SIG-M5 treated with dmso at 0.1 percent for 504 hours (cell line): ENCODE data around the gene UBE2I.
A peak's percentile ranks its signal among the peaks of the same experiment; 100 is the strongest.

ENCODE experiments used
- DNase-seq: peaks from one replicate; lab custom pipeline; 2025; ENCODE audit not compliant: unreplicated experiment; lab: John Stamatoyannopoulos, UW

The UBE2I gene

DNA sequence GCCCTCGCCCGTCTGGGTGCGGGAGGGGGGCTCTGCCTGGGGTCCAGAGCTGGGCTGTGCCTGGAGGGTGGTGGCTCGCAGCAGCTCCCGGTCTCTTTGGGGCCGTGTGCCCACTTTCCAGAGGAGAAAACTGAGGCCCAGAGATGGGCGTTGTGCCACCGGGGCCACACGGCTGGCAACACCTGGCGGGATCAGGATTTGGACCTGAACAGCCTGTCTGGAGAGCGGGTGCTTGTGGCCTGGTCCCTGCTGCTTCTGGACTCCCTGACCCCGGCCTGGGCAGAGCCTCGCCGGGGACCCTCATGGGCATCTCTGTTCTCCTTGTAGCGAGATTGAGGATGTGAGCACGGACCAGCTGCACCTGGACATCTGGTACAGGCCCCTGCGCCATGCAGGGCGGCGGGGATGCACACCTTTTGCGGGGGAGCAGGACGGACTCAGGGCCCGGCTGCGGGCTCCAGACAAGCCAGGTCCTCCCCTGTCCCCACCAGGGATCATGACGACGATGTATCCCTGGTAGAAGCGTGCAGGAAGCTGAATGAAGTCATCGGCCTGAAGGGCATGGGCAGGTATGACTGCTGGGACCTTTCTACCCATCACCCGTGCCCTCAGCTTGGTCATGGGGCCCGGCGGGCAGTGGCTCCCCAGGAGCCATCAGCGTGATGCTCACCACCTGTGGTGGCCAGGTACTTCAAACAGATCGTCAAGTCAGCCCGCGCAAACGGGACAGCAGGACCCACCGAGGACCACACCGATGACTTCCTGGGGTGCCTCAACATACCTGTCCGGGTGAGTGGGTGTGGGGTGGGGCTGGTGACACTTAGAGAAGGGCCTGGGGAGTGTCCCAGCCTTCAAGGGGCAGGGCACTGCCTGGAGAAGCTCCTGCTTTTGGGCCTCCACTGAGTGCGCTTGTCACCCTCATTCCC, 32.3 kb downstream of the UBE2I start:
- no peak for DNase-seq

DNA sequence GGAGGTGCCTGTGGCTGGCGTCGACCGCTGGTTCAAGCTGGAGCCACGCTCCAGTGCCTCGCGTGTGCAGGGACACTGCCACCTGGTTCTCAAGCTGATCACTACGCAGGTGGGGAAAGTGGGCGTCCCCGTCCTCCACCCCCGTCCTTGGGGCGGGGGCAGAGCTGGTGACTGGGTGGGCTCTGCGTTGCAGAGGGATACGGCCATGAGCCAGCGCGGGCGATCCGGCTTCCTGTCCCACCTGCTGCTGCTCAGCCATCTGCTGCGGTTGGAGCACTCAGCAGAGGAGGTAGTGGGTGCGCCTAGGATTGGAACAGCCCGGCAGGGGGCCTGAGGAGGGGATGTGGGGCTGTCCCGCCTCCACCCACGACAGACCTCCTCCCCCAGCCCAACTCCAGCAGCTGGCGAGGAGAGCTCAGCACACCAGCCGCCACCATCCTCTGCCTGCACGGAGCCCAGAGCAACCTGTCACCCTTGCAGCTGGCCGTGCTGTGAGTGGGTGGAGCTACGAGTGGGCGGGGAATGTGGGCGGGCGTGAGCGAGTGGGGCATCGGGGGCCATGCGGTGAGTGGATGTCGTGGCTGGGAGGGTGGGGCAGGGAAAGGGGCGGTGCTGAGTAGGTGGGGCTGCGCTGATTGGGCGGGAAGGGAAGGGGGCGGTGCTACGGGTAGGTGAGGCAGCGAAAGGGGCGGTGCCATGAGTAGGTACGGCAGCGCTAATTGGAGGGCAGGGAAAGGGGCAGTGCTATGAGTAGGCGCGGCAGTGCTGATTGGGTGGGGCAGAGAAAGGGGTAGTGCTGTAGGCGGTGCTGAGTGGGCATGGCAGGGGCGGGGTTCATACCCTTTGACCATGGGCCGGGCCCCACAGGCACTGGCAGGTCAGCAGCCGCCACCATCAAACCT, 33.3 kb downstream of the UBE2I start:
- peak; percentile 97 for DNase-seq

DNA sequence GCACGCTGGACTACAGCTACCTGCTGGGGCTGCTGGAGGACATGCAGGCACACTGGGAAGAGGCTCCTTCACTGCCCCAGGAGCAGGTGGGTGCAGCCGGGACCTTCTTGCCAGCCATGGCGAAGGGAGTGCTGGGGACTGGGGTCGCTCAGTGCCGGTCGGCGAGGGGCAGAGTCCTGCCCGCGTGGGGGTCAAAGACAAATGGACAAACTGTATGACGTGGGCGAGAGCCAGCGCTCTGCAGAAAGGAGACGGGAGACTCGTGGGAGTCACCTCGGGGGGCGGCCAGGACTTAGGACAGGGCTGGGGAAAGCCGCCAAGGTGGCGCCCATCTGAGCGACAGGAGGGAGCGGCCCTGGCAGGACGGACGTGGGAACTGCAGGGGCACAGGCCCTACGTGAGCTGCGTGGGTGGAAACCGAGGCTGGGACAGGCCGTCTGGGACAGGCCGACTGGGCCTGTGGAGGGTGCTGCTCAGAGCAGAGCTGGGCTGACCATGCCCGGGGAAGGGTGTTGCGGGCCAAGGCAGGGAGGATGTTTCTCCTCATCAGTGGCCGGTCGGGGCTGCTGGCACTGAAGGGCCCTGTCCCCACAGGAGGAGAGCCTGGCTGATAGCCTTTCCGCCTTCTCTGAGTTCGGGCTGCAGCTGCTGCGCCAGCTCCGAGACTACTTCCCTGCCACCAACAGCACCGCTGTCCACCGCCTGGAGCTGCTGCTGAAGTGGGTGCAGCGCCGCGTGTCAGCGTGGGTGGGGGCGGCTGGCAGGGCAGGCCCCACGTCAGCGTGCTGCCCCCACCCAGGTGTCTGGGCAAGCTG, 34.2 kb downstream of the UBE2I start:
- no peak for DNase-seq

DNA sequence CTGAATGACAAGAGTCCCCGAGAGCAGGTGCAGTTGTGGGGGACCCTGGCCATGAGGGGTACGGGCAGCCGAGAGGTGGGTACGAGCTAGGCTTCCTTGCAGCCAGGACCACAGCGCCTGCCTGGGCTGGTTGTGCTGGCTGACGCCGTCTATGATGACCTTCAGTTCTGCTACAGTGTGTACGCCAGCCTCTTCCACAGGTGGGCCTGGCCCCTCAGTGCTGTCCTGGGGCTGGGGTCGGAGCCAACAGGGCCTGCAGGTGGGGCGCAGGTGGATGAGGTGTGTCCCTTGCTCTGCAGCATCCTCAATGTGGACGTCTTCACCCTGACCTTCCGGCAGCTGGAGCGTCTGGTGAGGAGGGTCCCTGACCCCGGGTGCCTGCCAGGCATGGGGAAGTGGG, 35.1 kb downstream of the UBE2I start:
- DNase-seq, result no peak

DNA sequence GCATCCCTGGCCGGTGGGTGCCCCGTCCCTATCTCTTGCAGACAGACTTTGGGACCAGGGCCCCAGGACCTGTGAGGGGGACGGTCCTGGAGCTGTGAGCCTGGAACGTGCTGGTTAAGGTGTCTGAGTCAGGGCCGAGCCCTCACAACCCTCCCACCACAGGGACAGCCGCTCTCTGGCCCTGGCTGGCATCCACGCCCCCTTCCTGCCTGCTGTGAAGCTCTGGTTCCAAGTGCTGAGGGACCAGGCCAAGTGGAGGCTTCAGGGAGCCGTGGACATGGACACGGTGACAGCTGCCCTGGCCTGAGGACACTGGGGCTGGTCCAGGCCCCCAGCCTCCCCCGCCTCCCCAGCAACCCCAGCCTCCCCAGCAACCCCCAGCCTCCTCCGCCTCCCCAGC, 35.7 kb downstream of the UBE2I start:
- no peak for DNase-seq

DNA sequence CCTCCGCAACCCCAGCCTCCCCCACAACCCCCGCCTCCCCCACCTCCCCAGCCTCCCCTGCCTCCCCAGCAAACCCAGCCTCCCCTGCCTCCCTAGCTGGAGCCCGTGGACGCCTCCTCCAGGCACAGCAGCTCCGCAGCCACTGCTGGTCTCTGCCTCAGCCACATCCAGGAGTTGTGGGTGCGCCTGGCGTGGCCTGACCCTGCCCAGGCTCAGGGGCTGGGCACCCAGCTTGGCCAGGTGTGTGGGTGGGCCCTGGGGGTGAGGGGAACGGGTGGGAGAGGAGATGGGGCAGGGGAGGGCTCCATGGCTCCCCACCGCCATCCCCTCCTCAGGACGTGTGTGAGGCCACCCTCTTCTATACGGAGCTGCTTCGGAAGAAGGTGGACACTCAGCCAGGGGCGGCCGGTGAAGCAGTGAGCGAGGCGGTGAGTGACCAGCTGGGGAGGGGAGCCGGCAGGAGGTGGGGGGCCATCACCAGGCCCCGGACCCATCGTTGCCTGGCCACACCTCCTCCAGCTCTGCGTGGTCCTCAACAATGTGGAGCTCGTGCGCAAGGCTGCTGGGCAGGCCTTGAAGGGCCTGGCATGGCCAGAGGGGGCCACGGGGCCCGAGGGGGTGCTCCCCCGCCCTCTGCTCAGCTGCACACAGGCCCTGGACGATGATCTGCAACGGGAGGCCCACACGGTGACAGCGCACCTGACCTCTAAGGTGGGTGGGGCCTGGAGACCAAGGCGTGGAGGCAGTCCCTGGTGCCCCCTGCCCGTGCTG, 36.4 kb downstream of the UBE2I start:
- no peak for DNase-seq

DNA sequence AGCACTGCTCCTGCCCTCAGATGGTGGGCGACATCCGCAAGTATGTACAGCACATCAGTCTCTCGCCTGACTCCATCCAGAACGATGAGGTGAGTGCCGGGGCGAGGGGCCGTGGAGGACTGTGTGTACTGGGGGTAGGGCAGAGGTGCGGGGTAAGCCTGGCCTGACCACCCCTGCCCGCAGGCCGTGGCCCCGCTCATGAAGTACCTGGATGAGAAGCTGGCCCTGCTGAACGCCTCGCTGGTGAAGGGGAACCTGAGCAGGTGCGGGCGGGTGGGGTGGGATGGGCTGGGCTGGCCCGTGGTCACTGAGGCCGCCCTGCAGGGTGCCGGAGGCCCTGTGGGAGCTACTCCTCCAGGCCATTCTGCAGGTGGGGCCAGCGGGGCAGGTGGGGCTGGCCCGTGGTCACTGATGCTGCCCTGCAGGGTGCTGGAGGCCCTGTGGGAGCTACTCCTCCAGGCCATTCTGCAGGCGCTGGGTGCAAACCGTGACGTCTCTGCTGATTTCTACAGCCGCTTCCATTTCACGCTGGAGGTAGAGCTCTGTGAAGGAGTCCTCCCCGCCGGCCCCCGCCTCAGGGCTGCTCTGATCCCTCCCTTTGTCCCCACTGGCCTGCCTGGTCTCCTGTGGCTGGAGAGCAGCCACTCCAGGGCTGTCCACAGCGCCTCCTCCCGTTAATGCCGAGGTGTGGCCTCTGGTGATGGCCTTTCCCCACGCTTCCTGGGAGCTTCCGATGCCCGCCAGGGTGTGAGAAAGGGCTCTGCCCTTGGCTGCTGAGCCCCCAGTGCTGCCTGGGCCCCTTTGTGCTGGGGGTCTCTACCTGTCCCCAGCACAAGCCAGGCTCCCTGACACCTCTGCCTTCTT, 37.2 kb downstream of the UBE2I start:
- no peak for DNase-seq

DNA sequence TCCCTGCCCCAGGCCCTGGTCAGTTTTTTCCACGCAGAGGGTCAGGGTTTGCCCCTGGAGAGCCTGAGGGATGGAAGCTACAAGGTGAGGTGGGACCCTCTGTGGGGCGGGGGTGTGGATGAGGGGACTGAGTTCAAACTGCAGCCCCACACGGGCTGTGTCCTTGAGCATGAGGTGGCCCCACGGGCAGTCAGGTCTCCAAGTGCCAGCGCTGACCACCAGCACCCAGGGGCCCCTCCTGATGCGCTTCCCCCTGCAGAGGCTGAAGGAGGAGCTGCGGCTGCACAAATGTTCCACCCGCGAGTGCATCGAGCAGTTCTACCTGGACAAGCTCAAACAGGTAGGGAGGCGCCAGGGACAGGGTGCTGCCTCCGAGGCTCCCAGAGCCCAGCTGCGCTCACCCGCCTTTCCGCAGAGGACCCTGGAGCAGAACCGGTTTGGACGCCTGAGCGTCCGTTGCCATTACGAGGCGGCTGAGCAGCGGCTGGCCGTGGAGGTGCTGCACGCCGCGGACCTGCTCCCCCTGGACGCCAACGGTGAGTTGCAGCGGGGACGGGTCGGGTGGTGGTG, 37.9 kb downstream of the UBE2I start:
- no peak for DNase-seq

DNA sequence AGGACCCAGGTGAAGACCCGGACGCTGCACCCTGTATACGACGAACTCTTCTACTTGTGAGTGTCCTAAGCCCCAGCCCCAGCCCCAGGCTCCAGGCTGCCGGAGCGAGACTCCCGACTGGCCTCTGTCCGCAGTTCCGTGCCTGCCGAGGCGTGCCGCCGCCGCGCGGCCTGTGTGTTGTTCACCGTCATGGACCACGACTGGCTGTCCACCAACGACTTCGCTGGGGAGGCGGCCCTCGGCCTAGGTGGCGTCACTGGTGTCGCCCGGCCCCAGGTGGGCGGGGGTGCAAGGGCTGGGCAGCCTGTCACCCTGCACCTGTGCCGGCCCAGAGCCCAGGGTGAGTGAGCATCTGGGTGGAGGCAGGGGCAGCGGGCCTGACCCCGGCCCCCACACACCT, 38.5 kb downstream of the UBE2I start:
- DNase-seq, result no peak

DNA sequence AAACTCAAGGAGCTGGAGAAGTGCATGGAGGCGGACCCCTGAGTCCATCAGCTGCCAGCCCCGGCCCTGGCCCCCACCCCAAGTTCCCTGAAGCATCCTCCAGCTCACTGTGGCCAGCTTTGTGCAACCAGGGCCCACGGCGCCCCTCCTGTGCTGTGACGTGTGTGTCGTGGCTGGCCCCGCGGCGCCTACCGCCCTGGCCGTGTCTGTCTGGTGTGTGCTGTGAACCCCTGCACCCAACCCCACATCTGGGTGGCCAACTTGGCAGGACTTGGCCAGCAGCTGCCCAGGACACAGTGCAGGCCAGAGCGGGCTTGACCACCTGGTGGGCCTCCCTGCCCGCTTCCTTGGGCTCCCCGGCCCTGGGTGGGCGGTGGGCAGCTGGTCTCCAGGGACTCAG, 39.0 kb downstream of the UBE2I start:
- no peak for DNase-seq

DNA sequence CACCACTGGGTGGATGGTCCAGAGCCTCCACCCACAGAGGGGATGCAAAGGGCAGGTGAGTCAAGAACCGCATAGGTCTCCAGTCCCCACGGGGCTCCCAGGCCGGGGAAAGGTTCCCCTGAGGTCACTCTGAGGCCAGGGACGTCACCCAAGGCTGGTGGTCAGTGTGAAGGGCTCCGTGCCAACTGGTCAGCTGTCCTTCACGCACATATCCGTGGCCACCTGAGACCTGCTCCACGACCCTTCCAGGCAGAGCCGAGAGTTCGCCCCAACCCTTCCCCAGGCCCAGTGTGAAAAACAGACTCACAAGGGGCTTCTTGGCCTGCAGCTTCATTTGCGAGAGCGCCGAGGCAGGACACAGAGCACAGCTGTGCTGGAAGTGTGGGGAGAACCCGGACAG, 39.5 kb downstream of the UBE2I start:
- no peak for DNase-seq

DNA sequence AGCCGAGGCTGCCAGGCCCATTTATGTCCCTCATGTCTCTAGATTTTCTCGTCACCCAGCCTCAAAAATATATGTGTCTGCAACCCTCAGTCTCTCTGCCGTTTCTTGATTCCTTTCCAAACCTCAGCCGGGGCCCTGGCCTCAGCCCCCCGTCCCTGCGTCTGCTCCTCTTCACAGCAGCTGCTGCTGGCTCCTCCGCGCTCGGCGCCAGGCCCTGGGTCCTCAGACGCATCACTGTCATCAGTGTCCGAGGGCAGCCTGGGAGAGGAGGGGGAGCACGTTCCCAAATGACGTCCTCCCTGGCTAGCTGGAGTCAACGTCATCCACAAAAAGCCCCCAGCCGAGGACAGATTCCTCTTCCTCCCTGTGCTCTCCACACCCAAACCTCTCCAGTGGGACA, 39.9 kb downstream of the UBE2I start:
- DNase-seq, result no peak

DNA sequence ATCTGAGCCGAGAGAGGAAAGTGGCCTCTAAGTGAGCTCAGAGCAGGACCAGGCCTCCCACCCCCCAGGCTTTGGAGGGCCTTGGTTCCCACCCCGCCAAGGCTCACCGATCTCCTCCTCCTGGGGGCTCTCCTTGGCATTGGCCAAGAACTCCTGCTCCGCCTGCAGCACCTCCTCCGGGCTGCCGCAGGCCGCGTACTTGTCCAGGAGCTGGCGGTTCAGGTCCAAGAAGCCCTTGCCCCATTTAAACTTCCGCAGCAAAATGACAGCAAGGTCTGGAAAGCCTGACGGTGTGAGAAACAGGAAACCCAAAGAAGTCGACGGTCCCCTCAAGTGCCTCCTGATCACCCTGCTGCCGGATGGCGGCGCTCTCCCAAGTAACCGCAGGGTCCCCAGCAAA, 40.5 kb downstream of the UBE2I start:
- DNase-seq, result no peak

DNA sequence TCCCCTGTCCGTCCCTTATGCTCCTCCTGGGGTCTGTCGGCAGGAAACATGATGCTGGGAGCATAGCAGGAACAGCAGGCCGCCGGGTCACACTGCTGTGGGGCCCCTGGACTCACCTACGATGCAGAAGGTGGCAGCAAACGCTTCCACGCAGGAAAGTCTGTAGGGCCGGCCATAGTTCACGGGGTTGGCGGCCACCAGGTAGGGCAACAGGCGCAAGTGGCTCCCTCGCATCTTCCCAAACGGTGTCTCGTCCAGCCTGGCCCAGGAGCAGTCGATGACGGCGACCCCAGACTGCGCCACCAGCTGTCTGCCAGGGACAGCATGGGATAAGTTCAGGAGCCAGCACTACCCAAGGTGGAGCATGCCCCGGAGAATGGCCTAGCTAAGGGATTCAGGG, 41.3 kb downstream of the UBE2I start:
- DNase-seq, result no peak

DNA sequence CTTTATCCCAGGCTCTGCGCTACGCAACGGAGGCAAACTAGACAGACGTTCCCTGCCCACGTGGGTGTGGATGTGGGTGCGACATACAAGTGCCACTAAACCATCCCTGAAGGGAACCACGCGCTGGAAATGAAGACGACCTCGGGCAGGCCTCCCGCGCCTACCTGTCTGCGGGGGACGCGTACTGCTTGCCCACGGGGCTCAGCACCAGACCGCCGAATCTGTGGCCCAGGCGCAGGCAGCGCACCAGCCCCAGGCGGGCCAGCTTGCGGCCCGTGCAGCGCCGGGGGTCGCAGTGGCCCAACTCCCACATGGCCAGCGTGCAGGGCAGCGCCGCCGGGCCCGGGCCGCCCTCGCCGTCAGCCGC, 41.8 kb downstream of the UBE2I start:
- no peak for DNase-seq

DNA sequence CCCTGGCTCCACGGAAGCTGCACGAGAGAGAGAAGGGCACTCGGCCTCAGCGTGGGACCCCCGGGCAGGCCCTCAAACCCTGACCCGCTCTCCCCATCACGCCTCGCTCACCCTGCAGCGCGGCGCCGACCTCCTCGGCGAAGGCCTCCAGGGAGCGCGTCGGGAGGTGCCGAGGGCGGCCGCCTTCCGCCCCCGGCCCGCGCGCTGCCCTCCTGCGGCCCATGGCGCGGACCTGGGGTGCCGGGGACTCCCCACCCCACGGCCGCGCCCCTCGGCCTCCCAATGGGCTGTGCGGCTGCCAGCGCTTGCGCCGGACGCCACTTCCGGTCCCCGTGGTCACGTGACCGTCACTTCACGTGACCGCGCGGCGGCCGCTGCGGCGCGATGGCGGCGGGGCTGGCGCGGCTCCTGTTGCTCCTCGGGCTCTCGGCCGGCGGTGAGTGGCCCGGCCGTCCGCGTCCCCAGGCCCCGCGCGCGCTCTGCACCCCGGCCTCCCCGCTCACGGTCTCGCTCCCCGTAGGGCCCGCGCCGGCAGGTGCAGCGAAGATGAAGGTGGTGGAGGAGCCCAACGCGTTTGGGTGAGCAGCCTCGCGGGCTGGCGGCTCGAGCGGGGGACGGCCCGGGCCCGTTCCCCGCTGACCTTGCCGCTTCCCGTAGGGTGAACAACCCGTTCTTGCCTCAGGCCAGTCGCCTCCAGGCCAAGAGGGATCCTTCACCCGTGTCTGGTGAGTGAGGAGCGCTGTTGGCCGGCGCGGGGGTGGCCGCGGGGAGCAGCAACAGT, 42.3 kb downstream of the UBE2I start, which contains the start of the genes GNPTG and TSR3:
GNPTG (plus strand) TSS at position 350 of the 781 bp plus-strand sequence; CDS start at position 385, 35 bp downstream.
TSR3 (minus strand) TSS at position 297 of the 781 bp plus-strand sequence; CDS start at position 223, 74 bp downstream.
- peak; percentile 55 for DNase-seq

DNA sequence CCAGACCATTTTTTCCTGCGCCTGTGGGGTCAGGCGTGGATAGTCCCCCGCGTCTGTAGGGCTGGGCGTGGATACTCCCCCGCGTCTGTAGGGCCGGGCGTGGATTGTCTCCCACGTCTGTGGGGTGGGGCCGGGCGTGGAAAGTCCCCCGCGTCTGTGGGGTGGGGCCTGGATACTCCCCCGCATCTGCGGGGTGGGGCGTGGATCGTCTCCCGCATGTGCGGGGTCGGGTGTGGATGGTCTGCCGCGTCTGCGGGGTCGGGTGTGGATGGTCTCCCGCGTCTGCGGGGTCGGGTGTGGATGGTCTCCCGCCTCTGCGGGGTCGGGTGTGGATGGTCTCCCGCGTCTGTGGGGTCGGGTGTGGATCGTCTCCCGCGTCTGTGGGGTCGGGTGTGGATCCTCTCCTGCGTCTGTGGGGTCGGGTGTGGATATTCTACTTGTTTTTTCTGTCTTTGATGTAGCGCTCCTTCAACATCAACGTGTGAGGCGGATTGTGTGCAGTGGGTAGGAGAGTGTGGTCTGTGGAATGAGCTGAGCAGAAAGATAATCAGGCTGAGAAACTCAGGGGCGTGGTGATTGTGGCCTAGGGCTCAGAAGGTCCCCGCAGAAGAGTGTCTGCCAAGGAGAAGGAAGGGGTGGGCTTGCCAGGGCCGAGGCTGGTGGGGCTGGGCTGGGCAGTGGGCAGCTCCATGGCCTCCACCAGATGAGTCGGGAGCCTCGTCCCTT, 45.5 kb downstream of the UBE2I start:
- no peak for DNase-seq

DNA sequence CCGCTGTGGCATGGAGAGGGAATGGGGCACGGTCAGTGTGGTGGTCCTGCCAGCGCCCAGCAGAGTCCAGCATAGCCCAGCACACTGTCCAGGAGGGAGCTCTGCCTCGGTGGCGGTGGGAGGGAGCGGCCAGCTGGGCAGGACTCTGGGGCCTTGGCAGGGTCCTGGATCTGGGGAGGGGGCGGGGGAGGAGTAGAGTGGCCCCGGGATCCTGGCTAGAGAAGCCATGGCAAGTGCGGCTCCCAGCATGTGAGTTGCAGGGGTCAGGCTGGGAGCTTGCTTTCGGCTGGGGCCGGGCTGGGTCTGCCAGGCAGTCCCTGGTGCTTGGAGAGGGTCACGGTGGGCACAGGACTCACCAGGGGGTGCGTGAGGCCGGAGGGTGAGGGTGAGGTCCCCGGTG, 46.2 kb downstream of the UBE2I start:
- DNase-seq, result no peak
